SIG-M5 (cell line): ENCODE results near the gene EYS.
"Not testable (repeated sequence)": the region's sequence is repeated elsewhere in the genome, so short reads cannot be mapped to it uniquely, and the experiment has no call there.

Experiments used
- DNase-seq: peaks from one replicate; lab custom pipeline; 2025; lab: John Stamatoyannopoulos, UW

Gene EYS

GRCh38 chr6:64041373-64041772 is 1665.7 kb downstream of the EYS start:
- no peak for DNase-seq

GRCh38 chr6:64040113-64040512 is 1666.9 kb downstream of the EYS start:
- no peak for DNase-seq

- no peak for DNase-seq
Measured at GRCh38 chr6:64037427-64037826, 1669.6 kb downstream of the EYS start.

GRCh38 chr6:64034910-64035655 is 1671.9 kb downstream of the EYS start:
- no peak for DNase-seq

GRCh38 chr6:64034291-64034690 is 1672.7 kb downstream of the EYS start:
- DNase-seq = no peak

GRCh38 chr6:64030950-64031618 is 1675.9 kb downstream of the EYS start:
- DNase-seq = not testable (repeated sequence)

GRCh38 chr6:64023693-64024092 is 1683.3 kb downstream of the EYS start:
- DNase-seq = no peak

- DNase-seq = no peak
Measured at GRCh38 chr6:64014595-64014994, 1692.4 kb downstream of the EYS start.

- DNase-seq = no peak
Measured at GRCh38 chr6:64013011-64013410, 1694.0 kb downstream of the EYS start.

- no peak for DNase-seq
Measured at GRCh38 chr6:64012351-64013001, 1694.5 kb downstream of the EYS start.

- no peak for DNase-seq
Measured at GRCh38 chr6:64010666-64011065, 1696.4 kb downstream of the EYS start.

- no peak for DNase-seq
Measured at GRCh38 chr6:64010010-64010409, 1697.0 kb downstream of the EYS start.

GRCh38 chr6:64006246-64006645 is 1700.8 kb downstream of the EYS start:
- no peak for DNase-seq

GRCh38 chr6:64000818-64001491 is 1706.1 kb downstream of the EYS start:
- no peak for DNase-seq

GRCh38 chr6:63999613-64000012 is 1707.4 kb downstream of the EYS start:
- no peak for DNase-seq

GRCh38 chr6:63998991-63999390 is 1708.0 kb downstream of the EYS start:
- DNase-seq = no peak

GRCh38 chr6:63997734-63998133 is 1709.3 kb downstream of the EYS start:
- DNase-seq = no peak

- no peak for DNase-seq
Measured at GRCh38 chr6:63997221-63997620, 1709.8 kb downstream of the EYS start.

GRCh38 chr6:63985223-63985622 is 1721.8 kb downstream of the EYS start:
- no peak for DNase-seq

GRCh38 chr6:63975699-63976098 is 1731.3 kb downstream of the EYS start:
- no peak for DNase-seq

- no peak for DNase-seq
Measured at GRCh38 chr6:63968650-63969049, 1738.4 kb downstream of the EYS start.

GRCh38 chr6:63964366-63964765 is 1742.7 kb downstream of the EYS start:
- DNase-seq = no peak
